GM18861 (cell line): Measurements from ENCODE around the gene ELMO1.

Experiments
- ATAC-seq: cut with Tn5 transposase; IDR thresholded peaks from one replicate; pipeline ENCODE4 v1.9.1; 2021; ENCODE audit not compliant: unreplicated experiment

The ELMO1 gene

GRCh38 chr7:37039131-37039749 lies 409.4 kb downstream of the ELMO1 start:
- no peak for ATAC-seq

GRCh38 chr7:37038706-37039105 lies 410.0 kb downstream of the ELMO1 start:
- no peak for ATAC-seq

GRCh38 chr7:37037286-37037685 lies 411.4 kb downstream of the ELMO1 start:
- ATAC-seq = no peak

- no peak for ATAC-seq
Observed at GRCh38 chr7:37035631-37036030, 413.0 kb downstream of the ELMO1 start.

- no peak for ATAC-seq
Observed at GRCh38 chr7:37033141-37033540, 415.5 kb downstream of the ELMO1 start.

- ATAC-seq = no peak
Observed at GRCh38 chr7:37032258-37032601, 416.4 kb downstream of the ELMO1 start.

GRCh38 chr7:37031571-37032257 lies 416.9 kb downstream of the ELMO1 start:
- ATAC-seq = no peak

GRCh38 chr7:37028909-37029440 lies 419.7 kb downstream of the ELMO1 start:
- no peak for ATAC-seq

GRCh38 chr7:37027557-37028341 lies 420.9 kb downstream of the ELMO1 start:
- ATAC-seq = no peak

- no peak for ATAC-seq
Observed at GRCh38 chr7:37027104-37027503, 421.6 kb downstream of the ELMO1 start.

- no peak for ATAC-seq
Observed at GRCh38 chr7:37018954-37019353, 429.7 kb downstream of the ELMO1 start.

GRCh38 chr7:37016064-37016878 lies 432.4 kb downstream of the ELMO1 start:
- peak; percentile 52 for ATAC-seq

- ATAC-seq = no peak
Observed at GRCh38 chr7:37015353-37016034, 433.2 kb downstream of the ELMO1 start.

- no peak for ATAC-seq
Observed at GRCh38 chr7:37013771-37014170, 434.9 kb downstream of the ELMO1 start.

- ATAC-seq = no peak
Observed at GRCh38 chr7:37011151-37011890, 437.3 kb downstream of the ELMO1 start.

- no peak for ATAC-seq
Observed at GRCh38 chr7:37009125-37009675, 439.5 kb downstream of the ELMO1 start.

- ATAC-seq = no peak
Observed at GRCh38 chr7:37007691-37008090, 441.0 kb downstream of the ELMO1 start.

GRCh38 chr7:37007268-37007667 lies 441.4 kb downstream of the ELMO1 start:
- ATAC-seq = no peak

- no peak for ATAC-seq
Observed at GRCh38 chr7:37006764-37007163, 441.9 kb downstream of the ELMO1 start.
